C4-2B (cell line): ENCODE measurements around the gene FNDC3B.

Source experiments
- CTCF ChIP-seq: fragments of 450-650 bp; conservative IDR thresholded peaks from 2 replicates; pipeline ENCODE4 v1.5.1; 2017; ENCODE audit warnings: mild to moderate bottlenecking
- ZFX ChIP-seq: fragments of 450-650 bp; IDR thresholded peaks from 2 replicates; pipeline ENCODE4 v1.6.1; 2017

GRCh38 chr3:172396400-172396799 lies 357.0 kb downstream of the FNDC3B start:
- no peak for TF ChIP-seq ZFX
- no peak for TF ChIP-seq CTCF
